Inferior parietal cortex (tissue), 1 donor: ENCODE measurements around the gene PEA15.

Experiments
- DNase-seq: peaks from one replicate; pipeline ENCODE4 v3.0.0-alpha.2; 2016; ENCODE audit errors: extremely low spot score

The PEA15 gene

DNA sequence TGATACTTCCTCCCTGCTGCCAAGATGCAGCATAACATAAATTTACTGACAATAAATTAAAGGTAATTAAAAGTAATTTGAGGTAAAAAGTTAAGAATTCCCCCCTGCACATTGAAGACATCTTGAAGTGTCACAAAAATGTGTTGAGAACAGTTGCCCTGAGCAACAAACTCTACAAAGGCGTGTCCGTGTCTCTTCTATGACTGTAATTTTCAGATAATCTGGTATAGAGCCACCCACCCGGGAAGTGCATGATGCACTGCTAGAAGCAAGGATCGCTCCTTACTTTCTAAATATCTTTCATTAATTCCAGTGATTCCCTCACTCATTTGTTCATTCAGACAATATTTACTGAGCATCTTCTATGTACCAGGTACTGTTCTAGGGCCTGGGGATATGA, 25.8 kb upstream of the PEA15 start:
- no peak for DNase-seq

- DNase-seq, result no peak
Measured at GRCh38 chr1:160186246-160186645, 18.9 kb upstream of the PEA15 start.

DNA sequence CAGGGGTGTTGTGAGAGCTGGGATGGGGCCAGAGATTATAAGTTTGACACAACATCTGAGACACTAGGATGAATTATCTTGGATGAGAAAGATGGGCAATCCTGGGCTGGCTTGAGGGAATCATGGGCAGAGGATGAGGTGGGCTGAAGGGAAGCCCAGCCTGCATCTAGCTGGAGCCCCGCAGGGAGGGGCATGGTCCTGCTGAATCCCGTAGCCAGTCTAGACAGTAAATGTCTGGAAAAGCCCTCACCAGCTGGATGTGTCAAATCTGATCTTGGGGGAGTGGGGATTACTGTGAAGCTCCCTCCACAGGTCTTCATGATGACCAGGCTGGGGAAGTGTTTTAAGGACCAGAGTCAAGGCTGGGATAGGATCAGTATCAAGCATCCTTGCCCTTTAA, 18.5 kb upstream of the PEA15 start:
- no peak for DNase-seq

DNA sequence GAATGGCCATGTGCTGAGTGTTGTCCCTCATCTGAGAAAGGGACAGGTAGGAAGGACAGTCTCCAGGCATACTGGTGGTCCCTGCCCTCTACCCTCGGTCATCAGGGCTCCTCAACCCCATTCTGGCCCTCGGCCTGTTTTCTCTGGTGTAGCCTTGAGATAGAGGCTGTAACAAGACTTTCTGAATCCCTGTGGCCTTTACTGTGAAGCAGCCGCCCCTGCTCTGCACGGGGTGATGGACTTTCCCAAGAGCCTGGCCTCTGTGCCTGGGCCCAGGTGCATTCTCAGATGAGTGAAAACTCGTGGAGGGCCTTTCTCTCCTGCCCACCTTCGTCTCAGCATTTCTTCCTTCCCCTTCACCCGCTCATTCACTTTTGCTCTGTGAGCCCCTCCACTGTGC, 17.8 kb upstream of the PEA15 start:
- no peak for DNase-seq

GRCh38 chr1:160188341-160188740, 16.8 kb upstream of the PEA15 start:
- DNase-seq, result no peak

GRCh38 chr1:160189649-160190625, 15.2 kb upstream of the PEA15 start, which contains the start of gene CASQ1:
TSS of gene CASQ1 (plus strand) at chr1:160190575. CDS start at chr1:160190752, 177 bp downstream.
- DNase-seq, result no peak

DNA sequence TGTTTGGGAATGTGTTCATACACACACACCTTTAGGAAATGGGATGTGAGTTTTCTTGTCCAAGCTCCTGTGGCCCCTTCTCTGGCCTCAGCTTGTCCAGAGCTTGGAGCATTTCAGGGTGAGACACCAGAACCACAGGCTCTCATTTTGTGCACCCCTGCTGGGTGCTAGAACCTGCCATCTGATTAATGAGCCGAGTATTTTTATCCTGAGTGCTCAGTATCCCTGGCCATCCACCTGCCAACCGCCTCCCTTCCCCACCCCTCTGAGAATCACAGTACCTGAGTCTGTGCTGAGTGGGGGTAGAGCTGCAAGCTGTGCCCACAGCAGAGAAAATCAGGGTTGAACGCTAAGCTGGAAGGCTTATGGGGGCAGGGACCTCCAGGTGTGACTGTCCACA, 13.4 kb upstream of the PEA15 start:
- no peak for DNase-seq

DNA sequence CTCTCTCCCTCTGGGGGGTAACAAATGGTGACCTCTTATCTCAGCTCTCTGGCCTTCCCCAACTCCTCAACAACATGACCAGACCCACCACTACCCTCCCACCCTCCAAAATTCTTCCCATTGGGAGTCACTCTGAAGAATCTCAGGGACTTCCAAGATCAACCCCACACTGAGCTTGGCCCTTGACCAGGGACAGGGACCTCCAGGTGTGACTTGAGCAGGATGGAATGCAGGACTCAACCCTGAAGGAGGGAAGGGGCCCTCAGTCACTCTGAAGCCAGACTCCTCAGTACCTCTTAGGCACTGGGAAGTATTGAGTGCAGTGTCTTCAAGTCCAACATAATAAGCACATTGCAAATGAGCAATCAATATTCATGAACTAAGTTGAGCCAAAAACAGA, 12.9 kb upstream of the PEA15 start:
- DNase-seq, result no peak

GRCh38 chr1:160193091-160193819, 11.9 kb upstream of the PEA15 start:
- DNase-seq, result peak; percentile 94

- DNase-seq, result no peak
Measured at GRCh38 chr1:160193832-160194736, 11.1 kb upstream of the PEA15 start.

DNA sequence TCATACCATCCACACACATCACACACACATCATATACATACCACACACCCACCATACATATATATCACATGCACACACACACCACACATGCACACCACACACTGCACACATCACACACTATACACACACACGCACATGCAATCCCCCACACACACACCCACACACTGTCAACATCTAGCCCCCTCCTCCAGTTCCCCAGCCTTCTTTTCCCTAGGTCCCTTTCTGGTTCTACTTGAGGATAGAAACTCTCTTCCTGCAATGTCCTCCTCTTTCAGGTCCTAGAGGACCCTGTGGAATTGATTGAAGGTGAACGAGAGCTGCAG, 10.5 kb upstream of the PEA15 start:
- DNase-seq, result no peak

- DNase-seq, result no peak
Measured at GRCh38 chr1:160196143-160196542, 9.0 kb upstream of the PEA15 start.

DNA sequence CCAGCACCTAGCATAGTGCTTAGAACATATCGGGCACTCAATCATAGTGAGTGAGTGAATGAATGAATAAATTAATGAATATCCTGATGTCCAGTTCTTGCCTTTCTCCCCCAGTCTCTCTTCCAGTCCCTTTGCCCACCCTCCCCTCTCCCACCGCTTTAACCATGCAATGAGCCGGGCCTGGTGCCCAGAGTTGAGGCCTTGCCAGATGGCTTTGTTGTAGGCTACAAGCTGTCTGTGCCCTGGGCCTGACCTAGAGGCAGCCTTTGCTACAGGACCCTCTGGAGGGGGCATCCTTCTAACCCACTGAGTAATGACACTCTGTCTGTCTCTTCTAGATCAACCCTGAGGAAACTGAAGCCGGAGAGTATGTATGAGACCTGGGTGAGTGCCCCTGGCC, 8.0 kb upstream of the PEA15 start:
- no peak for DNase-seq

- DNase-seq, result no peak
Measured at GRCh38 chr1:160200786-160201185, 4.4 kb upstream of the PEA15 start.

DNA sequence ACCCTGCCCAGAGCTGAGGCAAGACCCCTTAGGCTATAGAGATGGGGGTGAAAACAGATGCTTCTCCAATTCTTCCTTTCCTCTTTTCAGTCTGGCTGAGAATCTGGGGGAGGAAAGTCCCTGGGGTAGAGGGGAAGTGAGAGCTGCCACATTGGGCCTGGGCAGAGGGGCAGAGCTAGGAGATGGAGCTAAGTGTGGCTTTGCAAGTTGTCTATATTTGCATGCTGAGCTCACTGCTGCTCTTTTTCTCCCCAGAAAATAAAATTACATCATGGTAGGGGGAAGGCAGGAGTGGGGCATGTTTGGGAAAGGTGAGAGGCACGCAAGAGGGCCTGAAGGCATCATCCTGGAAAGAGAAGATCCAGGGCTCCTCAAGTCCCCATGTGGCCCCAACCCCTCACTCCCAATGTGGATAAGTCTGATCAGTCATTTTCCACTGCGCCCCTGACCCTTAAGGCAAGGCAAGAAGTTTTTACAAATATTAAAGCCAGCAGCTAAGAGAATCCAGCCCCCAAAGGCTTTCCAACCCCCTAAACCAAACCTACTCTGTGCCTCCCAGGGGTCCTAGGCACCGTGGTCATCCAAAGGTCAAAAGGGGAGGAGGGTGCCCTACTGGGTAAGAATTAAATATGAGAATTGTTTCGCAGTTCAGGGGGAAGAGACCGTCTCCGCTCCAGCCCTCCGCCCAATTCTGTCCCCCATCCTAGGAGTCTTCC, 500 bp upstream of the PEA15 start:
- peak; percentile 32 for DNase-seq

- no peak for DNase-seq
Measured at GRCh38 chr1:160206036-160206389, 829 bp downstream of the PEA15 start.

DNA sequence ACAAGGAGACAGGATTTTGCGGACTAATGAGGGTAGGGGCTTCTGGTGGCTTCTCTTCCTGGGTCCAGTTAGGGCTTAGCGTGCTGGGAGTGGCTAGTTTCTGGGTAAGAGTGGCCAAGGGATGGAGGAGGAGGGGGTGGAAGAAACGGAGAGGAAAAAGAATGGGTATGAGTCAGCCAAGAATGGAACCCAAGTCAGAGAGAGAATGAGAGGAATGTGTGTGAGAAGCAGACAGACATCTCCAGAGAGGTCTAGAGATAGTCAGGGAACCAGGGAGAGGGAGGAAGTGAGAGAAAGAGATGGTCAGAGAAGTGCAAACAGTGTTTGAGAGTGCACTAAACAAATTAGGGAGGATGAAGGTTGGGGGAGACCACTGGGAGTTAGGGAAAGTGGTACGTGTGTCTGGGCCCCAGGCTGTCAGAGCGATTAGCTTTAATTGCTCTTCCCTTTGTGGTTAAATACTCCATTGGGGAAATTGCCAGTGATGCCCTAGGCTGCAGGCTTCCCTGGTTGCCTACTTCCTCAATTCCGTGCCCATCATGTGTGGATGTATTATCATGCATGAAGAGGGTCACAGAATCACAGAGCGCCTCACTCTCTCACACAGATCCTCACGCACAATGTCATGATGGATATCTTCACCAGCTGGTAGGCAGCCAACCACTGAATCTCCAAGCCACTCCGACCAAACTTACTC, 1.4 kb downstream of the PEA15 start:
- no peak for DNase-seq

DNA sequence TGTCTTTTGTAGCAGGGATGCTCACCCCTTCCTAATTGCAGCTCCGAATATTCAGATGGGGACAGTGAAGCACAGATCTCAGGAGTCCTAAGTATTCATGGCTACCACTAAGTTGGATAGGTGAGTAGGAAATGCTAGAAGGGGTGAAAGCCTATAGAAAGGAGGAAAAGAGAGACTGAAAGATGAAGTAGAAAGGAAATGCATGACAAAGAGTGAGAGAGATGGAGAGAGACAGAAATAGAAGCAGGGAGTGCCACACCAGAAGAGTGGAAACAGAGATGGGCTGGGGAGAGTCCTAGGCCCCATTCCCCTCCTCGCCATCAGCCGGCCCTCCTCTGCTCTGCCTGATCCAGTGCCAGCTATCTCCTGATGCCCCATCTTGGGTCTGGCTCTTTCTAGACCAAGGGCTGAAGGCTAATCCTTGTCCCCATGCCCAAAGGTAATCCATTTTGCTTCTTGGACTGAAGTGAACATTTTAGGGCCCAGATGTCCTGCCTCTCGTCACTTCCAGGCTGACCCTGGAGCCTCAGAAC, 2.0 kb downstream of the PEA15 start:
- no peak for DNase-seq

DNA sequence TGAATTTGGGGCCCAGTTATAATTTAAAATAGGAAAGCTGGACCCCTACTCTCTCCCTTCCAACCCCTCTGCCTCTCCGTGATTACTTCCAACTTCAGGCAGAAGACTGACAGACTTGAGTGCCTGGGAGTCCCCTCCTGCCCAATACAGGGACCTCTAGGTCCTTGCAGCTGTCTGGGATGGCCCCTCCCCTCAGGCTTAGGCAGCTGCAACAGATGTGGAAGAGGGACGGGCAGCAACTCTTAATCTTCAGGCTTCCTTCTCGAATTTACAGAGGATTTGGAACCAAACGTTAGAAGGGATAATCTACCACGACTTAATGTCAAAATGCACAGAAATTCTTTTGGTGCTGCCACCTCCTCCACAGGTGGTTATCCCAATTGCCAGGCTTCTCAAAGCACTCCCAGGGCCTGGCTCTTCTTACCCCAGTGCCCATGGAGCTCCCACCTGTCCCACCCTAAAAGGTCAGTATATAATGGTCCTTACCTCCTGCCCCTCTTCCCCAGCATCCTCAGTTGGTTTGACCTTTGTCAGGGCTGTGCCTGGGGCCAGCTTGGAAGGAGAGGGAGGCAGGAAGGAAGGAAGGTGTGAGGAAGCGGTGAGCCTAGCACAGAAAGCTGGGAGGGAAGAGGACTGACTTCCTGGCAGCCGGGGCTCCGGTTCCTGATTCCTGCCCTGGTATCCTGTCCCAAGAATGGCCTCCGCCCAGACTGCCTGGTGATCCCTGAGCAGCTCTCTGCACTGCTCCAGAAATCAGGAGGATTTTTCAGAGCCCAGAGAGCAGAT, 2.8 kb downstream of the PEA15 start:
- no peak for DNase-seq
